Endodermal cell (in vitro differentiated cells): ENCODE data around the gene GM2A. TPM values are rescaled to one million over a fixed set of nuclear protein-coding genes. Genes with fewer than 3 reads are reported as not detected.
"Not testable (repeated sequence)": the region's sequence is repeated elsewhere in the genome, so short reads cannot be mapped to it uniquely, and the experiment has no call there.

Source experiments
- DNase-seq: peaks from one replicate; pipeline ENCODE4 v3.0.0-alpha.2; 2017
- H3K27ac ChIP-seq: 2 replicates; pipeline ENCODE4 v1.5.1; 2013; ENCODE audit warnings: mild to moderate bottlenecking, low read depth, low read length, moderate library complexity
- H3K27me3 ChIP-seq: 2 replicates; pipeline ENCODE4 v1.6.1; 2013; ENCODE audit warnings: mild to moderate bottlenecking, low read length, moderate library complexity; ENCODE audit not compliant: insufficient read depth, control insufficient read depth, poor library complexity, severe bottlenecking
- H3K36me3 ChIP-seq: 2 replicates; pipeline ENCODE4 v1.7.0; 2013; ENCODE audit warnings: mild to moderate bottlenecking, low read length, moderate library complexity; ENCODE audit not compliant: control insufficient read depth, insufficient read depth
- H3K4me1 ChIP-seq: one replicate; pipeline ENCODE4 v1.7.0; 2013; ENCODE audit warnings: low read length; ENCODE audit not compliant: control insufficient read depth, insufficient read depth
- H3K4me3 ChIP-seq: 2 replicates; pipeline ENCODE4 v1.5.1; 2013; ENCODE audit warnings: mild to moderate bottlenecking, low read length, moderate library complexity
- H3K9ac ChIP-seq: 2 replicates; pipeline ENCODE4 v1.6.1; 2013; ENCODE audit warnings: mild to moderate bottlenecking, low read length, moderate library complexity; ENCODE audit not compliant: poor library complexity, severe bottlenecking; ENCODE audit errors: extremely low read depth
- H3K9me3 ChIP-seq: 2 replicates; pipeline ENCODE4 v1.6.1; 2013; ENCODE audit warnings: mild to moderate bottlenecking, low read length, moderate library complexity; ENCODE audit not compliant: control insufficient read depth
- H3K27ac Mint-ChIP-seq: 2 replicates; pipeline ENCODE4 v1.8.0; 2020; ENCODE audit warnings: mixed read lengths
- H3K27me3 Mint-ChIP-seq: 2 replicates; pipeline ENCODE4 v1.8.0; 2021; ENCODE audit warnings: mild to moderate bottlenecking, mixed read lengths; ENCODE audit not compliant: insufficient read depth
- H3K36me3 Mint-ChIP-seq: 2 replicates; pipeline ENCODE4 v1.8.0; 2020; ENCODE audit warnings: low read depth, mixed read lengths
- H3K4me1 Mint-ChIP-seq: 2 replicates; pipeline ENCODE4 v1.8.0; 2020; ENCODE audit warnings: mixed read lengths
- H3K4me3 Mint-ChIP-seq: 2 replicates; pipeline ENCODE4 v1.8.0; 2020; ENCODE audit warnings: mild to moderate bottlenecking, moderate library complexity, mixed read lengths
- H3K9me3 Mint-ChIP-seq: 2 replicates; pipeline ENCODE4 v1.8.0; 2020; ENCODE audit warnings: mild to moderate bottlenecking, mixed read lengths
- WGBS, 2 experiments: methylation state at CpG; one replicate each; pipeline versions ENCODE4 v1.1.5 to v1.1.7; 2013; ENCODE audit warnings: missing lambda C conversion rate in 2 of 2, mixed read lengths in 1 of 2; ENCODE audit not compliant: insufficient coverage in 1 of 2, insufficient read length in 1 of 2; 5-methylcytosine and 5-hydroxymethylcytosine counted together
- total RNA-seq, 2 donors: library from RNA; stranded (reverse); fragmentation: NEBNext Ultra II Directional in 1 of 2; extraction: Animal tissue kit (Norgen Biotek cat#: 25700) in 1 of 2; gene quantifications; 2 replicates in 1 of 2; 3 replicates in 1 of 2; pipeline ENCODE4 v1.2.1, GENCODE V29; 2021
- TF ChIP-seq, protein P1 (sequence below): fragments of 200-600 bp; sonication (generic); conservative IDR thresholded peaks from 2 replicates; pipeline ENCODE4 v1.5.0; 2021; ENCODE audit warnings: antibody characterized with exemption, mild to moderate bottlenecking

Gene GM2A
- total RNA-seq, 2 donors from 2014 or later, result 40.7 to 55.2 TPM

DNA sequence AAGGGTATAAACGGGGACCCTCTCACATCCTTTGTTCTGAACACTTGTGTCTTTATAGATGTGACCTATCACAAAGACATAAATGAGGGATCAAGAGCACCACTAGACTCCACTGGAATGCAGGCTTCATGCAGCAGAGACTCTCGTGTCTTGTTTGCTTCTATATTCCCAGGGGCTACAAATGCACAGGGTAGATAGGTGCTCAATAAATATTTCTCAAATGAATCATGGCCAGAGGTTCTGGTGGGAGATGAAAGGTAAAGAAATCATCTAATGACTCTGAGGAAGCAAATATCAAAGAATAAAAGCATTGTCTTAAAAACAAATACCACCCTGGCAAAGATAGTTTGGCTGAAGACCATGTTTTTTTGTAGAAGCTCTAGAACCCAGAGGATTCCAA is 44.0 kb downstream of the GM2A start:
- Histone ChIP-seq H3K4me1 (no peaks in the 10 kb centered on the region), H3K27ac (no peak overlapping the region), H3K9ac (no peak overlapping the region), H3K4me3 (no peak overlapping the region), H3K36me3 (no peaks in the 10 kb centered on the region), H3K27me3 (no peaks in the 10 kb centered on the region), H3K9me3 (no peaks in the 10 kb centered on the region)
- H3K36me3 Mint-ChIP-seq, result no peaks in the 10 kb centered on the region
- H3K27ac Mint-ChIP-seq, result no peak overlapping the region
- H3K4me1 Mint-ChIP-seq, result peaks cover 23% of the 10 kb centered on the region
- H3K4me3 Mint-ChIP-seq, result no peak overlapping the region
- peaks cover 2% of the 10 kb centered on the region for H3K27me3 Mint-ChIP-seq
- WGBS, 2 experiments, result 90 to 93% methylated on average over 2 of the region's 2 CpGs
- no peak for DNase-seq
- H3K9me3 Mint-ChIP-seq, result no peaks in the 10 kb centered on the region
- TF ChIP-seq, protein P1, sequence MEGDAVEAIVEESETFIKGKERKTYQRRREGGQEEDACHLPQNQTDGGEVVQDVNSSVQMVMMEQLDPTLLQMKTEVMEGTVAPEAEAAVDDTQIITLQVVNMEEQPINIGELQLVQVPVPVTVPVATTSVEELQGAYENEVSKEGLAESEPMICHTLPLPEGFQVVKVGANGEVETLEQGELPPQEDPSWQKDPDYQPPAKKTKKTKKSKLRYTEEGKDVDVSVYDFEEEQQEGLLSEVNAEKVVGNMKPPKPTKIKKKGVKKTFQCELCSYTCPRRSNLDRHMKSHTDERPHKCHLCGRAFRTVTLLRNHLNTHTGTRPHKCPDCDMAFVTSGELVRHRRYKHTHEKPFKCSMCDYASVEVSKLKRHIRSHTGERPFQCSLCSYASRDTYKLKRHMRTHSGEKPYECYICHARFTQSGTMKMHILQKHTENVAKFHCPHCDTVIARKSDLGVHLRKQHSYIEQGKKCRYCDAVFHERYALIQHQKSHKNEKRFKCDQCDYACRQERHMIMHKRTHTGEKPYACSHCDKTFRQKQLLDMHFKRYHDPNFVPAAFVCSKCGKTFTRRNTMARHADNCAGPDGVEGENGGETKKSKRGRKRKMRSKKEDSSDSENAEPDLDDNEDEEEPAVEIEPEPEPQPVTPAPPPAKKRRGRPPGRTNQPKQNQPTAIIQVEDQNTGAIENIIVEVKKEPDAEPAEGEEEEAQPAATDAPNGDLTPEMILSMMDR, result no peak

DNA sequence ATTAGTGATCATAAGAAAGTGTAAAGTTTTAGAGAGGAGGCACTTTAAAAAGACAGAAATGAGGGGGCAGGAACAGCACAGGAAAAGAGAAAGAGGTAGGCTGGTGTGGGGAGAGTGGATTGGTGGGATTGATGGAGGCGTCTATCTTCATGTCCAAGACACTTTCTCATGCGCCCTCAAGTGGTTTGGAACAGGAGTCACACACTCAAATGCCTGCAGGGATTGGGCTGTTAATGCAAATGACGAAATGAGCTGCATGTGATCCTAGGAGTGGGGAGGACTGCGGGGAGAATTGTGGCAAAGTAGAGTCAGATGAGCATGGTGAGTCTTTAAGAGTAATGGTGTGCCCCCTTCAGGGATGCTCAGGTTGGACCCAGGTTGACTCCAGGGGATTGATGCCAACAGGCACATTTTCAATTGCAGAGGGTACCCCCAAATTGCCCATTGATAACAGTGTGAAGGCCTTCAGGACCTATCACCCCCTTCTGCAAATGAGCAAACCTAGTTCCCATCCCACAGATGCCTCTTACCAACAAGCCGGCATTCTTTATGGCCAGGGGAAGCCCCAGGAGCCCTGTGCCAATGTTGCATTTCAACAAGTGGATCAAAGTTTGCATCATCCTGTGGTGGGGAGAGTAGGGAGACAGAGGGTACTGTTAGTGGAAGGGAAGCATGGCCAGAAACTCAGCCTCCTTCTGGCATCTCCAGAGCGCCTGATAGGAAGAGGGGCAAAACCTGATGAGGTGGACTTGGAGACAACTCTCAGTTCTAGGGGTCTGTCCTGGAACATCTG is 45.3 kb downstream of the GM2A start:
- 67 to 93% methylated on average over 1 to 6 of the region's 6 CpGs for WGBS, 2 experiments

DNA sequence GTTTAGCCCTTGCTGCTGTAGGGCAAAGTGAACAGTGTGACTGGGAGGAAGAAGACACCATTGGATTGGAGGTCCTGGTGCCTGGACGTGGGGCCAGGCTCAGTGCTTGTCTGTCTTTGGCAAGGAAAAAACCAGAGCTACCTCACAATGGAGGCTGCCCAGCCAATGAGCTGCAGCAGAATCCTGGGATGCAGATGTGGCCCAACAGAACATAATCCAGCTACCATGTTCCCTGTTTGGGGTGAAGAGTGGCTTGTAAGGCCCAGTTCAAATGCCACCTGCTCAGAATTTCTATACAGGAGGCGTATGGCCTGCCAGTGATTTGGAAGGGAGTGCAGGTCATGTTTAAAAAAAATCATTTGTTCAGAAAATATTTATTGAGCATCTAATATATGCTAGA is 50.7 kb downstream of the GM2A start, which contains the start of gene SLC36A3:
SLC36A3 (minus strand) TSS at position 101 of the 400 bp plus-strand sequence. CDS start 412 bp downstream, outside the sequence.
- peaks cover 6% of the 10 kb centered on the region for H3K27me3 Mint-ChIP-seq
- H3K9ac ChIP-seq, result no peak within 1 kb of the TSS
- peaks cover 17% of the 10 kb centered on the region for H3K4me1 Mint-ChIP-seq
- H3K9me3 ChIP-seq, result peaks cover 13% of the 10 kb centered on the region
- no peak within 1 kb of the TSS for H3K27ac ChIP-seq
- DNase-seq, result no peak
- H3K4me1 ChIP-seq, result peaks cover 8% of the 10 kb centered on the region
- no peaks in the 10 kb centered on the region for H3K36me3 Mint-ChIP-seq
- no peaks in the 10 kb centered on the region for H3K36me3 ChIP-seq
- 87 to 100% methylated on average over 1 to 2 of the region's 2 CpGs for WGBS, 2 experiments
- no peak within 1 kb of the TSS for H3K4me3 ChIP-seq
- TF ChIP-seq, protein P1, result no peak
- peaks cover 7% of the 10 kb centered on the region for H3K9me3 Mint-ChIP-seq
- no peak within 1 kb of the TSS for H3K4me3 Mint-ChIP-seq
- no peaks in the 10 kb centered on the region for H3K27me3 ChIP-seq
- H3K27ac Mint-ChIP-seq, result peak within 1 kb of the TSS; percentile 41

More for the DNA sequence above, 45.3 kb downstream of the GM2A start:
- Histone ChIP-seq H3K4me3 (no peak overlapping the region), H3K9me3 (no peaks in the 10 kb centered on the region), H3K27me3 (no peaks in the 10 kb centered on the region), H3K36me3 (no peaks in the 10 kb centered on the region), H3K4me1 (peaks cover 6% of the 10 kb centered on the region), H3K9ac (no peak overlapping the region), H3K27ac (no peak overlapping the region)
- Mint-ChIP-seq H3K27ac (no peak overlapping the region), H3K4me3 (no peak overlapping the region), H3K36me3 (no peaks in the 10 kb centered on the region), H3K9me3 (no peaks in the 10 kb centered on the region), H3K4me1 (peaks cover 33% of the 10 kb centered on the region), H3K27me3 (peaks cover 2% of the 10 kb centered on the region)
- TF ChIP-seq, protein P1, result peak; percentile 66
- DNase-seq, result peak; percentile 64

DNA sequence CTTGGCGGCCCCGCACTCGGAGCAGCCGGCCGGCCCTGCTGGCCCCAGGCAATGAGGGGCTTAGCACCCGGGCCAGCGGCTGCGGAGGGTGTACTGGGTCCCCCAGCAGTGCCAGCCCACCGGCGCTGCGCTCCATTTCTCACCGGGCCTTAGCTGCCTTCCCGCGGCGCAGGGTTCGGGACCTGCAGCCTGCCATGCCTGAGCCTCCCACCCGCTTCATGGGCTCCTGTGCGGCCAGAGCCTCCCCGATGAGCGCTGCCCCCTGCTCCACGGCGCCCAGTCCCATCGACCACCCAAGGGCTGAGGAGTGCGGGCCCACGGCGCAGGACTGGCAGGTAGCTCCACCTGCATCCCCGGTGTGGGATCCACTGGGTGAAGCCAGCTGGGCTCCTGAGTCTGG is 56.3 kb downstream of the GM2A start:
- H3K4me3 Mint-ChIP-seq, H3K36me3 ChIP-seq, H3K27ac Mint-ChIP-seq, H3K9ac ChIP-seq, DNase-seq, H3K27me3 Mint-ChIP-seq, H3K27ac ChIP-seq, H3K36me3 Mint-ChIP-seq, H3K27me3 ChIP-seq, H3K4me1 ChIP-seq, H3K4me3 ChIP-seq: not testable (repeated sequence)
- 92 to 94% methylated on average over 6 to 27 of the region's 27 CpGs for WGBS, 2 experiments
- H3K4me1 Mint-ChIP-seq, result peaks cover 28% of the 10 kb centered on the region
- peaks cover 38% of the 10 kb centered on the region for H3K9me3 ChIP-seq
- H3K9me3 Mint-ChIP-seq, result peaks cover 32% of the 10 kb centered on the region

DNA sequence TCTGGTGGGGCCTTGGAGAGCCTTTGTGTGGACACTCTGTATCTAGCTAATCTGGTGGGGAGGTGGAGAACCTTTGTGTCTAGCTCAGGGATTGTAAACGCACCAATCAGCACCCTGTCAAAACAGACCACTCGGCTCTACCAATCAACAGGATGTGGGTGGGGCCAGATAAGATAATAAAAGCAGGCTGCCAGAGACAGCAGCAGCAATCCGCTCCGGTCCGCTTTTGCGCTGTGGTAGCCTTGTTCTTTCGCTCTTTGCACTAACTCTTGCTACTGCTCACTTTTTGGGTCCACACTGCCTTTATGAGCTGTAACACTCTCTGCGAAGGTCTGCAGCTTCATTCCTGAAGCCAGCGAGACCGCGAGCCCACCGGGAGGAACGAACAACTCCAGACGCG is 56.8 kb downstream of the GM2A start:
- not testable (repeated sequence) for H3K27me3 Mint-ChIP-seq, H3K9ac ChIP-seq, H3K36me3 ChIP-seq, H3K36me3 Mint-ChIP-seq, H3K27ac Mint-ChIP-seq, H3K4me1 ChIP-seq, DNase-seq, H3K4me3 Mint-ChIP-seq, H3K27ac ChIP-seq, H3K27me3 ChIP-seq
- H3K4me1 Mint-ChIP-seq, result peaks cover 34% of the 10 kb centered on the region
- Histone ChIP-seq H3K9me3 (peaks cover 38% of the 10 kb centered on the region), H3K4me3 (peak overlapping the region; percentile 72)
- WGBS, 2 experiments, result 89 to 91% methylated on average over 14 to 15 of the region's 15 CpGs
- H3K9me3 Mint-ChIP-seq, result peaks cover 32% of the 10 kb centered on the region
